ENCODE data around the gene ANKRD24. TPM values are rescaled to one million over a fixed set of nuclear protein-coding genes. Genes with fewer than 3 reads are reported as not detected.

The ANKRD24 gene
- total RNA-seq, 1 experiment from 2014 or later = 0.26 TPM

GRCh38 chr19:4256563-4256962 lies 74.1 kb downstream of the ANKRD24 start:
- H3K9me3 ChIP-seq (ENCODE audit: control insufficient read depth, insufficient read depth, low read depth, low read length) = no peaks in the 10 kb centered on the region
- TF ChIP-seq TCF7L2 (IDR thresholded peaks at IDR 0.05; ENCODE audit: low read depth, low read length) (no peak), SIN3A (IDR thresholded peaks at IDR 0.05; ENCODE audit: borderline replicate concordance, insufficient read depth, low read depth, low read length) (no peak), POLR2AphosphoS5 (IDR thresholded peaks at IDR 0.05; ENCODE audit: low read depth, low read length) (no peak)
- TF ChIP-seq, protein P1, sequence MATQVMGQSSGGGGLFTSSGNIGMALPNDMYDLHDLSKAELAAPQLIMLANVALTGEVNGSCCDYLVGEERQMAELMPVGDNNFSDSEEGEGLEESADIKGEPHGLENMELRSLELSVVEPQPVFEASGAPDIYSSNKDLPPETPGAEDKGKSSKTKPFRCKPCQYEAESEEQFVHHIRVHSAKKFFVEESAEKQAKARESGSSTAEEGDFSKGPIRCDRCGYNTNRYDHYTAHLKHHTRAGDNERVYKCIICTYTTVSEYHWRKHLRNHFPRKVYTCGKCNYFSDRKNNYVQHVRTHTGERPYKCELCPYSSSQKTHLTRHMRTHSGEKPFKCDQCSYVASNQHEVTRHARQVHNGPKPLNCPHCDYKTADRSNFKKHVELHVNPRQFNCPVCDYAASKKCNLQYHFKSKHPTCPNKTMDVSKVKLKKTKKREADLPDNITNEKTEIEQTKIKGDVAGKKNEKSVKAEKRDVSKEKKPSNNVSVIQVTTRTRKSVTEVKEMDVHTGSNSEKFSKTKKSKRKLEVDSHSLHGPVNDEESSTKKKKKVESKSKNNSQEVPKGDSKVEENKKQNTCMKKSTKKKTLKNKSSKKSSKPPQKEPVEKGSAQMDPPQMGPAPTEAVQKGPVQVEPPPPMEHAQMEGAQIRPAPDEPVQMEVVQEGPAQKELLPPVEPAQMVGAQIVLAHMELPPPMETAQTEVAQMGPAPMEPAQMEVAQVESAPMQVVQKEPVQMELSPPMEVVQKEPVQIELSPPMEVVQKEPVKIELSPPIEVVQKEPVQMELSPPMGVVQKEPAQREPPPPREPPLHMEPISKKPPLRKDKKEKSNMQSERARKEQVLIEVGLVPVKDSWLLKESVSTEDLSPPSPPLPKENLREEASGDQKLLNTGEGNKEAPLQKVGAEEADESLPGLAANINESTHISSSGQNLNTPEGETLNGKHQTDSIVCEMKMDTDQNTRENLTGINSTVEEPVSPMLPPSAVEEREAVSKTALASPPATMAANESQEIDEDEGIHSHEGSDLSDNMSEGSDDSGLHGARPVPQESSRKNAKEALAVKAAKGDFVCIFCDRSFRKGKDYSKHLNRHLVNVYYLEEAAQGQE (IDR thresholded peaks at IDR 0.05; ENCODE audit: insufficient read depth in 1 of 2, low read depth in 2 of 2, low read length in 1 of 2) = no peak
- TF ChIP-seq, protein P2, sequence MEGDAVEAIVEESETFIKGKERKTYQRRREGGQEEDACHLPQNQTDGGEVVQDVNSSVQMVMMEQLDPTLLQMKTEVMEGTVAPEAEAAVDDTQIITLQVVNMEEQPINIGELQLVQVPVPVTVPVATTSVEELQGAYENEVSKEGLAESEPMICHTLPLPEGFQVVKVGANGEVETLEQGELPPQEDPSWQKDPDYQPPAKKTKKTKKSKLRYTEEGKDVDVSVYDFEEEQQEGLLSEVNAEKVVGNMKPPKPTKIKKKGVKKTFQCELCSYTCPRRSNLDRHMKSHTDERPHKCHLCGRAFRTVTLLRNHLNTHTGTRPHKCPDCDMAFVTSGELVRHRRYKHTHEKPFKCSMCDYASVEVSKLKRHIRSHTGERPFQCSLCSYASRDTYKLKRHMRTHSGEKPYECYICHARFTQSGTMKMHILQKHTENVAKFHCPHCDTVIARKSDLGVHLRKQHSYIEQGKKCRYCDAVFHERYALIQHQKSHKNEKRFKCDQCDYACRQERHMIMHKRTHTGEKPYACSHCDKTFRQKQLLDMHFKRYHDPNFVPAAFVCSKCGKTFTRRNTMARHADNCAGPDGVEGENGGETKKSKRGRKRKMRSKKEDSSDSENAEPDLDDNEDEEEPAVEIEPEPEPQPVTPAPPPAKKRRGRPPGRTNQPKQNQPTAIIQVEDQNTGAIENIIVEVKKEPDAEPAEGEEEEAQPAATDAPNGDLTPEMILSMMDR (IDR thresholded peaks at IDR 0.05) = no peak
- ATAC-seq (no peak; the same call in 1 of the 2 replicates), DNase-seq (ENCODE audit: low read depth, low spot score) (no peak)
- BruUV-seq (replicated peaks) = no TSS peak
- no peaks in the 10 kb centered on the region for H3K27me3 ChIP-seq (ENCODE audit: control insufficient read depth, insufficient read depth, low read length)
- no peak overlapping the region for H3K4me3 ChIP-seq (ENCODE audit: low read depth in 2 of 2, low read length in 2 of 2)
- in situ Hi-C loops (cut with HindIII; ENCODE audit: low pct_unique_long_range_greater_than_20kb, low sequenced_read_pairs) = no loop called here
- POLR2A ChIA-PET = no interaction called here
- intact Hi-C loops (cut with micrococcal nuclease; ENCODE audit: unreplicated experiment) = no loop called here
- no peaks in the 10 kb centered on the region for H3K36me3 ChIP-seq (ENCODE audit: control insufficient read depth, insufficient read depth, low read length)
- no peak overlapping the region for H3K27ac ChIP-seq (ENCODE audit: low read length)
- CTCF ChIA-PET = no interaction called here
- no peaks in the 10 kb centered on the region for H3K4me1 ChIP-seq (ENCODE audit: control insufficient read depth, insufficient read depth, low read length)

DNA sequence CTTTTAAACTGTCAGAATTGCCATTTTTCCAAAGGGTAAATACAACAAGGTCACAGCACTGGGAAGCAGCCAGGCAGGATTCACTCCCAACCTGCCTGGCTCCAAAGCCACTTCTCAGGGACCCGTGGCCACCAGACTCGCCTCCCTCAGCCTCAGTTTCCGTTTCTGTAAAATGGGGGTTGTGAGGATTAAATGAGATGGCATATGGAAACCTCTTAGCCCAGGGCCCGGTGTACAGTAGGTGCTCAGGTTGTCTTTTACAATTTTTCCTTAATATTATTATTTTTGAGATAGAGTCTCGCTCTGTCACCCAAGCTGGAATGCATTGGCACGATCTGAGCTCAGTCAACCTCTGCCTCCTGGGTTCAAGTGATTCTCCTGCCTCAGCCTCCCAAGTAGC lies 74.5 kb downstream of the ANKRD24 start:
- no peaks in the 10 kb centered on the region for H3K27me3 ChIP-seq (ENCODE audit: control insufficient read depth, insufficient read depth, low read length)
- POLR2A ChIA-PET = no interaction called here
- TF ChIP-seq, protein P1 (IDR thresholded peaks at IDR 0.05; ENCODE audit: insufficient read depth in 1 of 2, low read depth in 2 of 2, low read length in 1 of 2) = no peak
- TF ChIP-seq POLR2AphosphoS5 (IDR thresholded peaks at IDR 0.05; ENCODE audit: low read depth, low read length) (no peak), TCF7L2 (IDR thresholded peaks at IDR 0.05; ENCODE audit: low read depth, low read length) (no peak), SIN3A (IDR thresholded peaks at IDR 0.05; ENCODE audit: borderline replicate concordance, insufficient read depth, low read depth, low read length) (no peak)
- TF ChIP-seq, protein P2 (IDR thresholded peaks at IDR 0.05) = no peak
- DNase-seq (ENCODE audit: low read depth, low spot score) = no peak
- ATAC-seq = no peak
- intact Hi-C loops (cut with micrococcal nuclease; ENCODE audit: unreplicated experiment) (no loop called here), in situ Hi-C loops (cut with HindIII; ENCODE audit: low pct_unique_long_range_greater_than_20kb, low sequenced_read_pairs) (no loop called here)
- H3K36me3 ChIP-seq (ENCODE audit: control insufficient read depth, insufficient read depth, low read length) = no peaks in the 10 kb centered on the region
- H3K27ac ChIP-seq (ENCODE audit: low read length) = no peak overlapping the region
- no TSS peak for BruUV-seq (replicated peaks)
- CTCF ChIA-PET = no interaction called here
- no peaks in the 10 kb centered on the region for H3K4me1 ChIP-seq (ENCODE audit: control insufficient read depth, insufficient read depth, low read length)
- no peak overlapping the region for H3K4me3 ChIP-seq (ENCODE audit: low read depth in 2 of 2, low read length in 2 of 2)
- H3K9me3 ChIP-seq (ENCODE audit: control insufficient read depth, insufficient read depth, low read depth, low read length) = no peaks in the 10 kb centered on the region
